ENCODE measurements around the gene TIAM2. TPM values are rescaled to one million over a fixed set of nuclear protein-coding genes. Genes with fewer than 3 reads are reported as not detected.

The TIAM2 gene
- total and polyA plus RNA-seq, 10 of the 15 experiments (the other 5 are each of a cell fraction or from before 2014, with no cell fraction given): 1.1 to 10.5 (median 2.3) TPM

DNA sequence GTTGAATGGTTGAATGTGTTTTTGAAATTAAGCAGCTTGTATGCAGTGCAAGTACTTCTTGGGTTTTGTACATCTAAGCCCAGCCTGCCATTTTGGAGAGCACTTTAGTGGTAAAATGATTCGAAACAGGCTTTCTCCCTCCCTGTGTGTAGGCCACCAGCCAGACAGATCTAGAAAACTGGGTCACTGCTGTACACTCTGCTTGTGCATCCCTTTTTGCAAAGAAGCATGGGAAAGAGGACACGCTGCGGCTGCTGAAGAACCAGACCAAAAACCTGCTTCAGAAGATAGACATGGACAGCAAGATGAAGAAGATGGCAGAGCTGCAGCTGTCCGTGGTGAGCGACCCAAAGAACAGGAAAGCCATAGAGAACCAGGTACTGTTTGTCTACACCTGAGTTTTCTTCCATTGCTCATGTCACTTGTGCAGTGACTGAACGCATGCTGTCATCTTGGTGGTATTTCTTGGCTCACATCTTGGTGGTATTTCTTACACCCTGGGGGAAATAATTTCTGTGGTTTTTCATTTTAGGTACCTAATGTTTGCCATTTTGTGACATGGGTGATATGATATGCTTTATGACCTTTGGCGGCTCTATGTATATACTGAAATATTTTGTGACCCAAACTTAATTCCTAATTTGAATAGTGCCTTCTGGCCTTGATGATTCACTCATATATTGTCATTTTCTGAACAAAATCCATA is 153.0 kb downstream of the TIAM2 start (continued):
- no peak for TF ChIP-seq ETV6 (conservative IDR thresholded peaks at IDR 0.05 in 1 of 2, IDR thresholded peaks at IDR 0.05 in 1 of 2; ENCODE audit: borderline replicate concordance in 1 of 2, low read depth in 1 of 2)
- no peak for TF ChIP-seq TAF1 (IDR thresholded peaks at IDR 0.05; ENCODE audit: borderline replicate concordance, low read depth, low read length)

DNA sequence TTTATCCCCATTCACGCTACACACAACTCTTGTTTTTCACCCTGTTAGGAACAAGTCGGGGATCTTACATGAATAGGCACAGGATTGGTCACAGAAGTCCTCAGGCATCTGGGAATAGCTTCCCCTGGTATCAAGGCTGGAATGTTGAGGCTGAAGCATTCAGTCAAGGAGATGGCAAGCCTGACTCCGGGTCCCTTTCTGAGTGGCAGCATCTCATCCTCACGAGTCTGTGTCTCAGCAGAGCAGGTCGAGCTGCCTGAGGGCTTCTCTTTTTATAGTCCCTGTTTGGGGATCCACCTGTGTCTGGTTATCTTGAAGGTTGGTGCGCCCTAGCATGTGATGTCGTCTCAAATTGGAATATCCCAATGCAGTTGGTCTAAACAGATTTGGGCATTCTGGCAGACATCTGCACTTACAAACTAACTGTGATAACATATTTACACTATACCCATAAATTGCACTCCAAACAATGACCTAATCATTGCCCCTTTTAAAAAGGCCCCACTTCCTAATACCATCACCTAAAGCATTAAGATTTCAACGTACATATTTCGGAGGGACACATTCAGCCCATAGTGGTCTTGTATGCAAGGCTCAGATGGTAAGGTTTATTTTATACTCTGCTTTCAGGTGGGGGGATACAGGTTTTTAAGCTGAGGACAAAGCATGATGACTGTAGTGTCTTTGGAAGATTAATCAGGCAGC is 156.0 kb downstream of the TIAM2 start:
- ATAC-seq: no peak
- H3K4me3 ChIP-seq: no peak overlapping the region
- H3K9ac ChIP-seq (ENCODE audit: control insufficient read depth, insufficient read depth, low read length): no peak overlapping the region
- no peak overlapping the region for H2AFZ ChIP-seq (ENCODE audit: control insufficient read depth, low read depth, low read length)
- in situ Hi-C loops (cut with MboI) (no loop called here), intact Hi-C loops (cut with micrococcal nuclease; ENCODE audit: unreplicated experiment) (no loop called here)
- H4K20me1 ChIP-seq (ENCODE audit: control insufficient read depth, insufficient read depth): no peaks in the 10 kb centered on the region
- FAIRE-seq: no peak
- ChIA-PET RAD21 (ENCODE audit: unreplicated experiment) (no interaction called here), SMC1A (ENCODE audit: uncharacterized antibody, unreplicated experiment) (no interaction called here), CTCF (interaction anchor here (0.8 to 3.5 kb wide), 2 partner anchors 21 to 96 kb away, joined by 3 to 23 read pairs; no protein-coding TSS in a partner anchor), POLR2A (no interaction called here)
- no peaks in the 10 kb centered on the region for H3K79me2 ChIP-seq (ENCODE audit: control insufficient read depth, insufficient read depth, low read length)
- peaks cover 6% of the 10 kb centered on the region for H3K4me1 ChIP-seq (ENCODE audit: control insufficient read depth, insufficient read depth, low read length)
- no peaks in the 10 kb centered on the region for H3K36me3 ChIP-seq (ENCODE audit: control insufficient read depth in 2 of 2, insufficient read depth in 2 of 2, low read length in 1 of 2)
- no peak for DNase-seq (ENCODE audit: low read depth, low spot score)
- H3K4me2 ChIP-seq (ENCODE audit: control insufficient read depth, insufficient read depth): no peak overlapping the region
- H3K27ac ChIP-seq (ENCODE audit: control insufficient read depth, insufficient read depth): no peak overlapping the region
- 58% methylated on average over 9 of the region's 9 CpGs for WGBS (ENCODE audit: insufficient coverage, insufficient replicate concordance, low lambda C conversion rate, missing lambda C conversion rate)
- TF ChIP-seq IRF5 (IDR thresholded peaks at IDR 0.05; ENCODE audit: borderline replicate concordance) (no peak), MYC (IDR thresholded peaks at IDR 0.05; ENCODE audit: insufficient read depth, insufficient read length, insufficient replicate concordance, low read length, severe bottlenecking) (no peak), NFYA (IDR thresholded peaks at IDR 0.05; ENCODE audit: borderline replicate concordance, low read depth, low read length) (no peak), IKZF1 (conservative IDR thresholded peaks at IDR 0.05) (no peak), SMAD5 (IDR thresholded peaks at IDR 0.05; ENCODE audit: low read depth) (no peak), RCOR1 (conservative IDR thresholded peaks at IDR 0.05; ENCODE audit: low read depth, low read length) (no peak)
- H3K9me3 ChIP-seq (replicated peaks; ENCODE audit: control insufficient read depth, insufficient read depth, low read length): no peaks in the 10 kb centered on the region
- no peaks in the 10 kb centered on the region for H3K27me3 ChIP-seq (replicated peaks in 1 of 2; ENCODE audit: control insufficient read depth in 2 of 2, insufficient read depth in 2 of 2, low read length in 1 of 2)
- no TSS peak for BruUV-seq (replicated peaks)

All from GM12878 (cell line).